DND-41 (cell line): ENCODE measurements around the gene ACSL3.

Source experiments
- ATAC-seq: fragments of 200-7000 bp; cut with Tn5 transposase; 3 replicates; pipeline ENCODE4 v1.9.1; 2021; ENCODE audit warnings: low read depth; ENCODE audit not compliant: insufficient read depth
- DNase-seq: peaks from one replicate; pipeline ENCODE4 v3.0.0-alpha.2; 2020
- H2AFZ ChIP-seq: 2 replicates; pipeline ENCODE4 v1.6.0; 2012; ENCODE audit warnings: low read depth, low read length
- H3K27ac ChIP-seq: 2 replicates; pipeline ENCODE4 v1.5.1; 2012; ENCODE audit warnings: low read length, inconsistent platforms
- H3K27me3 ChIP-seq: fragments of 200-600 bp; sonication (generic); 2 replicates; pipeline ENCODE4 v1.6.0; 2012; ENCODE audit warnings: low read length, mild to moderate bottlenecking, inconsistent platforms; ENCODE audit not compliant: insufficient read depth, poor library complexity
- H3K36me3 ChIP-seq: 2 replicates; pipeline ENCODE4 v1.5.1; 2012; ENCODE audit warnings: low read length, inconsistent platforms; ENCODE audit not compliant: insufficient read depth
- H3K4me1 ChIP-seq: 2 replicates; pipeline ENCODE4 v1.5.1; 2012; ENCODE audit warnings: mild to moderate bottlenecking, low read length; ENCODE audit not compliant: insufficient read depth
- H3K4me2 ChIP-seq: 2 replicates; pipeline ENCODE4 v1.6.0; 2012; ENCODE audit warnings: mild to moderate bottlenecking, moderate library complexity, low read length, inconsistent platforms; ENCODE audit not compliant: insufficient read depth
- H3K4me3 ChIP-seq, 2 experiments: fragments of 200-600 bp in 1 of 2; shearing (Covaris generic) in 1 of 2; 2 replicates each; pipeline ENCODE4 v1.5.1; 2012 to 2016; ENCODE audit warnings: inconsistent platforms in 2 of 2, low read length in 2 of 2, mild to moderate bottlenecking in 2 of 2, low read depth in 1 of 2, moderate library complexity in 1 of 2
- H3K79me2 ChIP-seq: 2 replicates; pipeline ENCODE4 v1.6.0; 2012; ENCODE audit warnings: low read length, inconsistent platforms; ENCODE audit not compliant: insufficient read depth
- H3K9ac ChIP-seq: 2 replicates; pipeline ENCODE4 v1.6.0; 2012; ENCODE audit warnings: low read depth, mild to moderate bottlenecking, inconsistent platforms, low read length, moderate library complexity
- H3K9me3 ChIP-seq: 2 replicates; pipeline ENCODE4 v1.5.1; 2012; ENCODE audit warnings: low read length, moderate library complexity, mild to moderate bottlenecking, inconsistent platforms; ENCODE audit not compliant: insufficient read depth, severe bottlenecking
- H4K20me1 ChIP-seq: 2 replicates; pipeline ENCODE4 v1.6.0; 2012; ENCODE audit warnings: low read length; ENCODE audit not compliant: insufficient read depth
- CTCF ChIP-seq: IDR thresholded peaks from 2 replicates; pipeline ENCODE4 v1.5.1; 2012; ENCODE audit warnings: borderline replicate concordance, low read length, moderate library complexity, mild to moderate bottlenecking; ENCODE audit not compliant: poor library complexity, severe bottlenecking; ENCODE audit errors: extremely low read depth
- EZH2 ChIP-seq: IDR thresholded peaks from 3 replicates; pipeline ENCODE4 v1.6.1; 2012; ENCODE audit warnings: borderline replicate concordance, low read depth, mild to moderate bottlenecking, moderate library complexity, low read length, inconsistent platforms; ENCODE audit not compliant: severe bottlenecking

The ACSL3 gene

GRCh38 chr2:222931659-222932058 is 70.8 kb downstream of the ACSL3 start:
- peaks cover 81% of the 10 kb centered on the region for H3K36me3 ChIP-seq
- H3K27ac ChIP-seq: no peak overlapping the region
- DNase-seq (no peak), ATAC-seq (no peak)
- TF ChIP-seq EZH2 (no peak), CTCF (no peak)
- H3K4me1 ChIP-seq: no peaks in the 10 kb centered on the region
- peaks cover 1% of the 10 kb centered on the region for H3K9me3 ChIP-seq
- H4K20me1 ChIP-seq: no peaks in the 10 kb centered on the region
- no peaks in the 10 kb centered on the region for H3K79me2 ChIP-seq
- no peak overlapping the region for H3K4me2 ChIP-seq
- H3K9ac ChIP-seq: no peak overlapping the region
- H3K4me3 ChIP-seq: no peak overlapping the region
- H3K27me3 ChIP-seq: no peaks in the 10 kb centered on the region
- H2AFZ ChIP-seq: no peak overlapping the region

- no peak overlapping the region for H3K9ac ChIP-seq
- no peak overlapping the region for H3K4me3 ChIP-seq
- no peaks in the 10 kb centered on the region for H3K27me3 ChIP-seq
- H3K79me2 ChIP-seq: no peaks in the 10 kb centered on the region
- no peaks in the 10 kb centered on the region for H4K20me1 ChIP-seq
- ATAC-seq (no peak), DNase-seq (no peak)
- H2AFZ ChIP-seq: no peak overlapping the region
- H3K36me3 ChIP-seq: peaks cover 85% of the 10 kb centered on the region
- TF ChIP-seq EZH2 (no peak), CTCF (no peak)
- peaks cover 15% of the 10 kb centered on the region for H3K9me3 ChIP-seq
- no peak overlapping the region for H3K4me2 ChIP-seq
- no peak overlapping the region for H3K27ac ChIP-seq
- no peaks in the 10 kb centered on the region for H3K4me1 ChIP-seq
Observed at GRCh38 chr2:222933458-222933857, 72.6 kb downstream of the ACSL3 start.

GRCh38 chr2:222935688-222936298 is 75.0 kb downstream of the ACSL3 start:
- H3K79me2 ChIP-seq: 0 out of 2 replicates have a peak, but pooled peaks cover 4% of the 10 kb centered on the region
- H3K27ac ChIP-seq: no peak overlapping the region
- no peak overlapping the region for H3K4me2 ChIP-seq
- no peaks in the 10 kb centered on the region for H3K4me1 ChIP-seq
- H4K20me1 ChIP-seq: peaks cover 5% of the 10 kb centered on the region; the same call in 1 of the 2 replicates
- H3K27me3 ChIP-seq: no peaks in the 10 kb centered on the region
- TF ChIP-seq CTCF: no peak
- no peak for TF ChIP-seq EZH2
- H3K9ac ChIP-seq: no peak overlapping the region
- no peak overlapping the region for H3K4me3 ChIP-seq
- DNase-seq: no peak
- H3K36me3 ChIP-seq: peaks cover 88% of the 10 kb centered on the region
- H3K9me3 ChIP-seq: peaks cover 15% of the 10 kb centered on the region
- no peak for ATAC-seq
- H2AFZ ChIP-seq: no peak overlapping the region
